HEK293T (cell line): Measurements from ENCODE around the gene IL21R.

Experiments used
- BHLHE40 ChIP-seq: fragments of 450-650 bp; IDR thresholded peaks from 2 replicates; pipeline ENCODE4 v1.6.1; 2016; ENCODE audit warnings: mild to moderate bottlenecking, moderate library complexity, borderline replicate concordance
- ELF4 ChIP-seq: fragments of 450-650 bp; IDR thresholded peaks from 2 replicates; pipeline ENCODE4 v1.6.1; 2017; ENCODE audit warnings: antibody characterized with exemption
- FOXA1 ChIP-seq: fragments of 450-650 bp; IDR thresholded peaks from 2 replicates; pipeline ENCODE4 v1.6.1; 2016; ENCODE audit warnings: mild to moderate bottlenecking
- FOXK2 ChIP-seq: fragments of 450-650 bp; IDR thresholded peaks from 2 replicates; pipeline ENCODE4 v1.6.1; 2016; ENCODE audit warnings: mild to moderate bottlenecking
- NFRKB ChIP-seq: fragments of 450-650 bp; IDR thresholded peaks from 2 replicates; pipeline ENCODE4 v1.6.1; 2016; ENCODE audit warnings: mild to moderate bottlenecking, moderate library complexity
- PKNOX1 ChIP-seq: fragments of 450-650 bp; IDR thresholded peaks from 2 replicates; pipeline ENCODE4 v1.6.1; 2016
- SP1 ChIP-seq: fragments of 450-650 bp; IDR thresholded peaks from 2 replicates; pipeline ENCODE4 v1.6.1; 2017
- ZNF384 ChIP-seq: fragments of 450-650 bp; IDR thresholded peaks from 2 replicates; pipeline ENCODE4 v1.6.1; 2016

DNA sequence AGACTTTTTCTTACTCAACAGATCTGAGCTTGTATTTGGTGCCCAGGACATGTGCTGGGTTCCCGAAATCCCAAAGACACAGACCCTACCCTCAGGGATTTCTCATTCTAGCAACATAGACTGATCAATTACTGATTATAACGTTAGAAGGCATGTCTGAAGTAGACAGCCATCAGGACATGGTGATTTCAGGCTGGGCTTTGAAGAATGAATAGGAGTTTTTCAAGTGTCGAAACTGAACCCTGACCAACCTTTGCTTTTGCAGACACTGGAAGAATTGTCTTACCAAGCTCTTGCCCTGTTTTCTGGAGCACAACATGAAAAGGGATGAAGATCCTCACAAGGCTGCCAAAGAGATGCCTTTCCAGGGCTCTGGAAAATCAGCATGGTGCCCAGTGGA is 40.0 kb upstream of the IL21R start:
- TF ChIP-seq SP1 (no peak), PKNOX1 (no peak), FOXA1 (no peak), BHLHE40 (no peak), ZNF384 (no peak), FOXK2 (no peak), NFRKB (no peak), ELF4 (no peak)
